Measurements from ENCODE around the gene TUT1.
A peak's percentile ranks its signal among the peaks of the same experiment; 100 is the strongest.

The TUT1 gene

GRCh38 chr11:62540804-62541701, 50.3 kb downstream of the TUT1 start:
- DNase-seq = no peak

DNA sequence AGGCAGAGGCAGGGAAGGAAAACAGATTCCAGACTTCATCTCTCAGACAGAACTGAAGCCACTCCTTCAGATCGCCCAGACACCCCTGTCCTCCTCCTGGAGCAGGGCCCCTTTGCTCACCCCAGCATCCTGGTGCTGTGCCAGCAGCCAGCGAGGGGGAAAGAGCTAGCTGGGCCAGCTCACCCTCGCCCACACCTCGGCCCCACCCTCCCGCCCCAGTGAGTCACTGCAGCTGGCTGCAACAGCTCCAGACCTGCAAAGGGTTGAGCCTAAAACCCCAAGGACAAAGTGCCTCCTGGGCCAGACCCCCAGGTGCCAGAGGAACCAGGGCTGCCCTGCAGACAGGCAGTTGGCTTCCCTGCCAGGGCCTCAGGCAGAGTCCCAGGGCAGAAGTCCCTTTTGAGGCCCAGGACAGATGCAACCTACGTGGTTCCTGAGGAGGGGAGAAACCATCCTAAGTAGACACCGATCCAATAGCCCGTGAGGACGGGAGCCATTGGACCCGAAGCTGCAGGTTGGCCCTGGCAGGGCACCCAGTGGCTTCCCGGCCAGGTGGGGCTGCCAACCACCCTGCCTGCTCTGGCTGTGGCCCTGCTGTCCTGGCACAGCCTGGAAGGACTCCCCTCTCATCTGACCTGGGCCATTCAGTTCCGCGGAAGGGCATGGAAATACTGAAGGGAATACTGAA, 51.9 kb downstream of the TUT1 start:
- peak; percentile 43 for DNase-seq

DNA sequence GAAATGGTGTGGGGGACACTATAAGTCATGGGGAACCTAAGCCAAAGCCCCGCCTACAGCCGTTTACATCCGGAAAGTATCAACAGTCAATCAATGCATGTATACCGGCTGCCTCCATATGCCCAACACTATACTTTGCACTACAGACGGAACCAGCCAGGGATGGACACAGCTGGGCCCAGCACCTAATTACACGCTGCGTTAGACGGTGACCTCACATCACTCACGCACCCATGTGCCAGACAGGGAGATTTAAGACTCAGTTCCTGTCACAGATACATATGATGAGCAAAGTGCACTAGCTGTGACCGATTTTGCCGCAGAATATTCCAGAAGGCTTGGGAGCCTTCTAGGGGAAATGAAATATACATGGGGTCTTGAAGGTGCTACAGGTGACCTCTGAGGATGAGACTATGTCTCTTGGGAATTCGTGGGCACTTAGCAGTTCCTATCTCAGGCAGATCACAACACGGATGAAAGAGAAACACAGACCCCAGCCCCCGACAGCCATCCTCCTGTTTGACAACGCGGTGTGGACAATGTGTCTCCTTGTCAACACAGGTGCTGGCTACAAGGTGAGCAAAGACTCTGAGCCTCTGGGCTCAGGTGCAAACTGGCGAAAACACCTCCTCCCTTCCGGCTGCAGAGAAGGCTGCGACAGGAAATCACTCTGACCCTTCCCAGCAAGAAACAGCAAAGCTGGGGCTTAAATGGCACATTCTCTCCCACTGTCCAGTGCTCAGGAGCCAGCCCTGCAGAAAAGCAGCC, 52.7 kb downstream of the TUT1 start:
- DNase-seq = no peak

DNA sequence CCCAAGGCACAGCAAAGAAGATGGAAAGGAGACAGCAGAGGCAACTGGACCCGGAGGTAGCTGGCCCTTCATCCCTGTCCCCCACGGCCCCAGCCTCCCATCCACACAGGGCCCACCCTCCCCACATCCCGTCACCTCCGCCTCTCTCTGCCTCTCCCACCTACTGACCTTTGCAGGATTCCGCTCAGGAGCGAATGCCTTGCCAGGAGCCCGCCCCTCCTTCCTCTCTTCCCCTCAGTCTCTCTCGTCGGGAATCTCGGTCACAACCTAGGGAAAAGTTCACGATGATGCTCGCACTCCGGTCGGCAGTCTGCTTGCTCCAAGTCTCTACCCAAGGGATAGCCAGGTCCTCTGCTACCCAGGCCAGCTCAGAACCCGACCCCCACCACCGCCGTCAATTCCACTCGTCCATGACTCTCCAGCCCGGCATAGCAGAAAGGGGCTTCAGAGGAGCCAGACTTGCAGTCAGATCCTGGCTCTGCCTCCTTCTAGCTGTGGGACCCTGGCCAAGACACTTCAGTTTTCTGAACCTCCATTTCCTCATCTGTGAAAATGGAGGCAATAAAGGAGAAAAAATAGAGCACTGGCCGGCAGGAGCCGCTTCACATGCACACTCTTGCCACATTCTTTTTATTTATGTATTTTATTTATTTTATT, 54.9 kb downstream of the TUT1 start:
- no peak for DNase-seq

DNA sequence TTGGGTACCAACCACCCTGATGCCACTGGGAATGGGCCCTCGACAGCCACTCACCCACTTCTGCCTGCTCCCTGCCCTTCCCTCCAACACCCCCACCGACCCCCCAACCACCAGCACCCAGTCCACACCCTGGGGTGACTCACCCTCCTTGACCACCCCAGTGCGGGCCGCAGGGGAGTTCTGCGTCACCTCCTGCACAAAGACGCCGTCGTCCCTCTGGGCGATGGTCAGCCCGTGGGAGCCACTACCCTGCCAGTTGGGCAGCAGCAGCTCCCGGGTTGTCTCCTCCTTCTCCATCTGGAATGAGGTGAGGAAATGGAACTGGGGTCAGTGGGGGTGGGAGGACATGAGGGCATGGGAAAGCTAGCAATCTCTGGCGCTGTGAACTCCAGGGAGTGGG, 55.5 kb downstream of the TUT1 start:
- no peak for DNase-seq

- no peak for DNase-seq
Observed at GRCh38 chr11:62534779-62535545, 56.4 kb downstream of the TUT1 start.

DNA sequence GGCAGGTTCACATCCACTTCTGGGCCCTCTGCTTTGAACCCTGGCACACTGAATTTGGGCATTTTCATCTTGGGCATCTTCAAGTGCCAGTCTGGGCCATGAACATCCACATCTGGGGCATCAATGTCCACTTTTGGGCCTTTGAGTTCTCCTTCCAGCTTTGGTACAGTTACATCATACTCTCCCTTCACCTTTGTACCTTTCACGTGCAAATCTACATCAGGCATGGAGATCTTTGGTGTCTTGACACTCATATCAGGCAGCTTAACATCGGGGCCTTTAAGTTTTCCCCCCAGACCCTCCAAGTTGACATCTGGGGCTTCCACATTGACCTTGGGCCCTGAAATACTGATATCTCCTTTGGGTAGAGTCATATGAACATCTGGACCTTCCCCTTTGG, 59.2 kb downstream of the TUT1 start:
- DNase-seq = no peak
